Stimulated activated CD8-positive, alpha-beta memory T cell treated with anti-CD3 and anti-CD28 coated beads, Interleukin-4, amount 100 ng/mL, for 24 hours (primary cell): Measurements from ENCODE around the gene NUTM2A.
"Not testable (repeated sequence)": the region's sequence is repeated elsewhere in the genome, so short reads cannot be mapped to it uniquely, and the experiment has no call there.

Source experiments
- DNase-seq: peaks from one replicate; pipeline ENCODE4 v3.0.0-alpha.2; 2020; ENCODE audit warnings: low read depth

Gene NUTM2A

GRCh38 chr10:87247335-87247734 is 22.1 kb downstream of the NUTM2A start:
- not testable (repeated sequence) for DNase-seq

- not testable (repeated sequence) for DNase-seq
These were observed 23.6 kb downstream of the NUTM2A start for GRCh38 chr10:87248818-87249353.

GRCh38 chr10:87280749-87281392 is 55.6 kb downstream of the NUTM2A start:
- DNase-seq: not testable (repeated sequence)
